Endothelial cell of umbilical vein (primary cell): ENCODE results near the gene CTNND2. TPM values are rescaled to one million over a fixed set of nuclear protein-coding genes. Genes with fewer than 3 reads are reported as not detected.

Experiments
- BruUV-seq: library from RNA; stranded (reverse); fragments of 400-500 nt; replicated peaks from 2 replicates; lab custom pipeline; 2021; lab: Mats Ljungman, UMichigan
- CTCF ChIA-PET: fragments of 300-600, 350-600 bp; sonication (Branson Sonifier 250); formaldehyde crosslinking; loops from one replicate; lab custom pipeline; 2021; ENCODE audit warnings: antibody characterized with exemption, inconsistent platforms; lab: Charles Lee
- POLR2A ChIA-PET: fragments of 300-600, 350-600 bp; sonication (Branson Sonifier 250); formaldehyde crosslinking; loops from one replicate; lab custom pipeline; 2021; ENCODE audit warnings: antibody characterized with exemption, inconsistent platforms; lab: Charles Lee
- DNase-seq: peaks from one replicate; pipeline ENCODE4 v3.0.0-alpha.2; 2011; ENCODE audit warnings: low read depth, low spot score
- FAIRE-seq: peaks from 2 replicates; lab custom pipeline; 2011; peaks lifted over from hg19 to GRCh38; lab: Jason Lieb, UNC
- H2AFZ ChIP-seq: 2 replicates; pipeline ENCODE4 v1.6.0; 2012; ENCODE audit warnings: low read depth, low read length, control low read depth, inconsistent platforms
- H3K27ac ChIP-seq: 2 replicates; pipeline ENCODE4 v1.5.1; 2011; ENCODE audit warnings: low read depth, mild to moderate bottlenecking, control low read depth, low read length, moderate library complexity; ENCODE audit not compliant: insufficient read depth
- H3K27me3 ChIP-seq, 2 experiments: 2 replicates each; pipeline versions ENCODE4 v1.6.0 to v1.6.1; 2011; ENCODE audit warnings: low read length in 2 of 2, mixed read lengths in 1 of 2; ENCODE audit not compliant: control insufficient read depth in 2 of 2, insufficient read depth in 2 of 2
- H3K36me3 ChIP-seq, 2 experiments: 2 replicates in 1 of 2; 3 replicates in 1 of 2; pipeline ENCODE4 v1.5.1; 2011; ENCODE audit warnings: low read length in 2 of 2, mild to moderate bottlenecking in 1 of 2, moderate library complexity in 1 of 2; ENCODE audit not compliant: control insufficient read depth in 2 of 2, insufficient read depth in 2 of 2; ENCODE audit errors: extremely low read depth in 1 of 2
- H3K4me1 ChIP-seq: 3 replicates; pipeline ENCODE4 v1.5.1; 2011; ENCODE audit warnings: mild to moderate bottlenecking, low read length; ENCODE audit not compliant: control insufficient read depth, insufficient read depth; ENCODE audit errors: extremely low read depth
- H3K4me2 ChIP-seq: 2 replicates; pipeline ENCODE4 v1.6.1; 2011; ENCODE audit warnings: low read length, control low read depth, mixed read lengths; ENCODE audit not compliant: insufficient read depth
- H3K4me3 ChIP-seq, 3 experiments: fragments of 200-600 bp in 1 of 3; sonication (generic), shearing (Covaris generic) in 1 of 3; replicated peaks in 1 of 3; 2 replicates each; pipeline ENCODE4 v1.5.1; 2011 to 2016; ENCODE audit warnings: control low read depth in 3 of 3, low read length in 3 of 3, mild to moderate bottlenecking in 2 of 3, inconsistent platforms in 1 of 3, low read depth in 1 of 3, moderate library complexity in 1 of 3; ENCODE audit not compliant: insufficient read depth in 1 of 3
- H3K79me2 ChIP-seq: 2 replicates; pipeline ENCODE4 v1.6.0; 2012; ENCODE audit warnings: low read length, inconsistent platforms; ENCODE audit not compliant: control insufficient read depth, insufficient read depth
- H3K9ac ChIP-seq: replicated peaks from 2 replicates; pipeline ENCODE3; 2011; ENCODE audit warnings: low read length, control low read depth; ENCODE audit not compliant: insufficient read depth; ENCODE audit errors: extremely low read depth
- H3K9me1 ChIP-seq: replicated peaks from 3 replicates; pipeline ENCODE4 v1.6.0; 2011; ENCODE audit warnings: mild to moderate bottlenecking, low read length; ENCODE audit not compliant: control insufficient read depth, insufficient read depth; ENCODE audit errors: extremely low read depth
- H3K9me3 ChIP-seq: replicated peaks from 2 replicates; pipeline ENCODE4 v1.5.1; 2012; ENCODE audit warnings: low read length, inconsistent platforms; ENCODE audit not compliant: control insufficient read depth, insufficient read depth
- H4K20me1 ChIP-seq: replicated peaks from 2 replicates; pipeline ENCODE3; 2011; ENCODE audit warnings: mild to moderate bottlenecking, low read length; ENCODE audit not compliant: control insufficient read depth, insufficient read depth; ENCODE audit errors: extremely low read depth
- CTCF ChIP-seq, 2 donors: IDR thresholded peaks; 1 replicate in 1 of 2; 2 replicates in 1 of 2; pipeline ENCODE4 v1.5.1; 2011; ENCODE audit warnings: low read length in 2 of 2, mild to moderate bottlenecking in 2 of 2, moderate library complexity in 2 of 2, control low read depth in 1 of 2, inconsistent platforms in 1 of 2, low read depth in 1 of 2; ENCODE audit not compliant: insufficient read depth in 1 of 2; ENCODE audit errors: extremely low read depth in 1 of 2
- EZH2 ChIP-seq: IDR thresholded peaks from 2 replicates; pipeline ENCODE4 v1.6.1; 2012; ENCODE audit warnings: borderline replicate concordance, low read depth, mild to moderate bottlenecking, moderate library complexity, low read length, inconsistent platforms; ENCODE audit not compliant: severe bottlenecking
- FOS ChIP-seq: IDR thresholded peaks from 2 replicates; pipeline ENCODE4 v1.6.1; 2011; ENCODE audit warnings: mild to moderate bottlenecking, low read length, moderate library complexity, borderline replicate concordance; ENCODE audit not compliant: insufficient read depth
- GATA2 ChIP-seq: IDR thresholded peaks from 2 replicates; pipeline ENCODE4 v1.7.0; 2011; ENCODE audit warnings: low read depth, mild to moderate bottlenecking, moderate library complexity, mixed read lengths, low read length; ENCODE audit not compliant: insufficient read length, insufficient read depth
- JUN ChIP-seq: IDR thresholded peaks from 2 replicates; pipeline ENCODE4 v1.6.1; 2011; ENCODE audit warnings: borderline replicate concordance, low read depth; ENCODE audit not compliant: insufficient read length, insufficient read depth
- MAX ChIP-seq: IDR thresholded peaks from 2 replicates; pipeline ENCODE4 v1.6.1; 2011; ENCODE audit not compliant: insufficient read depth, insufficient read length
- MYC ChIP-seq: IDR thresholded peaks from one replicate; pipeline ENCODE4 v1.6.1; 2011; ENCODE audit warnings: mild to moderate bottlenecking, low read depth, low read length
- POLR2A ChIP-seq: IDR thresholded peaks from 2 replicates; pipeline ENCODE4 v1.6.1; 2012; ENCODE audit warnings: low read depth, mild to moderate bottlenecking, control low read depth, low read length
- POLR2AphosphoS5 ChIP-seq: IDR thresholded peaks from 2 replicates; pipeline ENCODE4 v1.6.1; 2012; ENCODE audit warnings: low read depth, mild to moderate bottlenecking, control low read depth, low read length, moderate library complexity; ENCODE audit not compliant: insufficient read depth
- dilution Hi-C: fragments of 300-500 bp; cut with MboI; formaldehyde crosslinking; loops from one replicate; pipeline ENCODE4 v1.15.0; 2019; ENCODE audit warnings: low sequenced_read_pairs; ENCODE audit not compliant: extremely low pct_ligation_motif_present
- intact Hi-C: fragments of 100-400 bp; cut with micrococcal nuclease; formaldehyde crosslinking; loops from one replicate; pipeline ENCODE4 v1.10.0; 2022
- polyA plus RNA-seq, 4 experiments: library from polyadenylated mRNA; depleted of rRNA in 3 of 4; stranded (reverse) in 3 of 4; unstranded in 1 of 4; fragments of >200 nt; gene quantifications; 2 replicates each; pipeline versions ENCODE4 v1.2.1 to v1.2.3, GENCODE V29; 2011 to 2012; ENCODE audit warnings: missing spikeins in 1 of 4
- total RNA-seq: library from RNA; stranded (reverse); gene quantifications from 2 replicates; pipeline ENCODE4 v1.2.3, GENCODE V29; 2021

The CTNND2 gene
- total and polyA plus RNA-seq, 2 donors (not counting 3 experiments of a cell fraction or from before 2014, with no cell fraction given) = not detected

GRCh38 chr5:11494340-11494739 lies 409.9 kb downstream of the CTNND2 start:
- H3K4me3 ChIP-seq = no peak overlapping the region
- no peaks in the 10 kb centered on the region for H3K27me3 ChIP-seq
- DNase-seq (no peak), FAIRE-seq (no peak)
- no peaks in the 10 kb centered on the region for H3K4me1 ChIP-seq
- H3K36me3 ChIP-seq = no peaks in the 10 kb centered on the region
- no peak overlapping the region for H3K4me2 ChIP-seq
- ChIA-PET CTCF (no interaction called here), POLR2A (no interaction called here)
- BruUV-seq = no TSS peak
- intact Hi-C loops = loop anchor here (10.0 kb wide), 1 partner anchor 800 kb away; no protein-coding TSS in a partner anchor
- no peaks in the 10 kb centered on the region for H3K79me2 ChIP-seq
- H2AFZ ChIP-seq = no peak overlapping the region
- dilution Hi-C loops = no loop called here
- no peak overlapping the region for H3K27ac ChIP-seq
- H3K9me3 ChIP-seq = no peaks in the 10 kb centered on the region
- no peaks in the 10 kb centered on the region for H4K20me1 ChIP-seq
- no peaks in the 10 kb centered on the region for H3K9me1 ChIP-seq
- no peak for TF ChIP-seq JUN
- TF ChIP-seq POLR2A = no peak
- H3K9ac ChIP-seq = no peak overlapping the region

GRCh38 chr5:11491404-11492075 lies 412.7 kb downstream of the CTNND2 start:
- Histone ChIP-seq H3K4me1 (no peaks in the 10 kb centered on the region), H3K4me3 (no peak overlapping the region), H3K27ac (no peak overlapping the region), H2AFZ (no peak overlapping the region), H3K9ac (no peak overlapping the region), H3K9me1 (no peaks in the 10 kb centered on the region), H3K79me2 (no peaks in the 10 kb centered on the region), H3K9me3 (peaks cover 2% of the 10 kb centered on the region), H3K4me2 (no peak overlapping the region), H4K20me1 (no peaks in the 10 kb centered on the region), H3K36me3 (no peaks in the 10 kb centered on the region), H3K27me3 (no peaks in the 10 kb centered on the region)
- BruUV-seq = no TSS peak
- TF ChIP-seq CTCF (IDR thresholded peaks at IDR 0.05; ENCODE audit: extremely low read depth in 1 of 2, insufficient read depth in 1 of 2, low read depth in 1 of 2, low read length in 2 of 2) (no peak), EZH2 (no peak), POLR2A (no peak), MAX (no peak), POLR2AphosphoS5 (no peak), GATA2 (no peak), FOS (no peak), MYC (no peak), JUN (no peak)
- intact Hi-C loops (loop anchor here (10.0 kb wide), 1 partner anchor 797 kb away; no protein-coding TSS in a partner anchor), dilution Hi-C loops (no loop called here)
- POLR2A ChIA-PET = no interaction called here
- CTCF ChIA-PET = no interaction called here
- FAIRE-seq (no peak), DNase-seq (no peak)
